EL (cell line): ENCODE results near the gene LMO1.

Experiments
- DNase-seq: peaks from one replicate; pipeline ENCODE4 v3.0.0-alpha.2; 2016

Gene LMO1

GRCh38 chr11:8263769-8264410 lies at the start of gene LMO1:
Gene LMO1, minus strand, starts transcription at chr11:8263878. Its CDS starts 516 bp downstream, at chr11:8263362.
- peak; percentile 79 for DNase-seq

DNA sequence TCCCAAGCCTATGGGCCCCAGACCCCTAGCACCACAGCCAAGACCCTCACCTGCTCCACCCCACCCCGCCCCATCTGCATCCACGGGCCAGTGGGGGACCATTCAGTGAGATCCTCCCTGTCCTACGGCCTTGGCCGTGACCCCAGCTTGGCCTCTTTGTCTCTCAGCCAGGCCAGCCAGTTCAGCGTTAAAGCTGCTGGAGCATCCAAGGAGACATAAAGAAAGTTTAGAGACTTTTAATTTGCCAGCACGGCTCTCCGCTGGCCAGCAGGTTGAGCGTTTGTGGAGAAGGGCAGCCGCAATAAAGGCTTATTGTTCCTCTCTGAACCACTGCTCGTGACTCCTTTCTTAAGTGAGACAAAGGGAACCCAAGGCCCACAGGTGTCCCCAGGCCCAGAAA lies 49.3 kb upstream of the LMO1 start:
- no peak for DNase-seq

DNA sequence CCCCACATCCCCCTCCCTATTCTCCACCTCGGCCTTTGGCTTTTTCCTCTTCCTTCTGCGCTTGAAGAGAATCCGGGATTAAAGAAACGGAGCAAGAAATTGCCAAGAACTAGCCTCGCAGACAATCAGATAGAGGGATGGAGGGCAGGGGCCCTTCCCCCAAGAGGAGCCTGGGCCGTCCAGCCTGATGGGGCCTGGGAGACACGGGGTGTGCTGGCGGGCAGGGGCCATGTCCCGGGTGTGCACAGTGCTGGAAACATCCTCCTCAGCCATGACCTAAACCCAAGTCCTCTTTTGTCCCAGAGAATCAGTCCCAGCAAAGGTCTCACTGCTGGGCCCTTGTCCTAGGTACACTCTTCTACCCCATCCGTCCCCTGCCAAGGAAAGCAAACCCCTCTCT lies 47.7 kb upstream of the LMO1 start:
- DNase-seq: no peak

DNA sequence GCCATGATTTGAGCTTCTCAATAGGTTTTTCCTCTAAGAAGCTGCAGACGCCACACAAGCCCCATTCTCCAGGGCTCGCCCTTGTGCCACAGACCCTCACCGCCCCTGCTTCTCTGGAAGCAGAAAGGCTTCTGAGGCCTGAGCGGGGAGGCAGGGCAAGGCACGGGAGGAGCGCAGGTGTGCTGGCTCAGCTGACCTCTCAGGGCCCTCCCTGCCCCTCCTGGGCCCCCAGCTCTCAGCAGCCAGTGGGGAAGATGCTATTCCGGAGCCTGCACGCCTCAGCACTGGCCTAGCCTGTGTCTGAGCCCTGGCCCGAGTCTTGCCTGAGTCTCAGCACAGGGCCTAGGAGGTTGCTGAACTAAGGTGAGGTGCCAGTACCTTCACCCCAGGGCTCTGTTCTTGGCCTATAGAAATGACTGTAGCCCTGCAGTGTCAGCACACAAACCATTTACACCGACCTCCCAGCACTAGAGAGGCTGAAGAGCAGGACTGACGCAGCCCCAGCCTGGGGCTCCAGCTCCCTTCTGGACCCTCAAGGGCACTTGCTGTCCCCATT lies 47.1 kb upstream of the LMO1 start:
- DNase-seq: no peak

DNA sequence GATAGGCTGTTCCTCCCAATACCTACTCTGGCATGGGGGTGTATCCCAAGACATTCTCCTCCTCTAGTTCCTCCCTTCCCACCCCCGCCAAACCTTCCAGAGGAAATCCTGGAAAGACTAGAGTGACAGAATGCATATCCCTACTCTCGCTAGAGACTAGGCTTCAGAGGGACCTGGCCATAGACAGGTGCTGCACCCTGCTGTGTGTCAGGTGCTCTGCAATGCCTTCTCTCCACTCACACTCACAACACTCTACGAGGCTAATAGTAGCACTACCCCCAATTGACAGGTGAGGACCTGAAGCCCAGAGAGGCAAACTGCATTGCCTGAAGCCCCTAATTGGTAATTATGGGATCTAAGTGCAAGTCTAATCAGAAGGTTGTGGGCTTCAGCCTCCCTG lies 46.2 kb upstream of the LMO1 start:
- no peak for DNase-seq

DNA sequence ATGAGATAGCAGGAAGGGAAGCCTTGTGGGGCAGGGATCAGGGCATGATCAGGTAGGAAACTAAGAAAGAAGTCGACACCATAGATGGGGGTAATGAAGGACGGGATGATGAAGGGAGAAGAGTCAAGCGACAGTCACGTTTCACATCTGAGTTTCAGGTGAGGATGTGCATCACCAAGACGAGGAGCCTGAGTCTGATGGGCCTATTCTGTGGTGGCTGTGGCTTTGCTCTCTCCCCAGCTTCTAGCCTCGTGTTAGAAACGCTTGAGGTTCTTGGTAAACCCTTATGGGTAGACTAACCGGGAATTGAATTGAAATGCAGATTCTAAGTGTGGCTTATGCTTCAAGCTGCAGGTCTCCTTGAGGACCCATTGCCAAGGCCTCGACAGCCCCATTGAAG lies 45.6 kb upstream of the LMO1 start:
- DNase-seq: no peak

DNA sequence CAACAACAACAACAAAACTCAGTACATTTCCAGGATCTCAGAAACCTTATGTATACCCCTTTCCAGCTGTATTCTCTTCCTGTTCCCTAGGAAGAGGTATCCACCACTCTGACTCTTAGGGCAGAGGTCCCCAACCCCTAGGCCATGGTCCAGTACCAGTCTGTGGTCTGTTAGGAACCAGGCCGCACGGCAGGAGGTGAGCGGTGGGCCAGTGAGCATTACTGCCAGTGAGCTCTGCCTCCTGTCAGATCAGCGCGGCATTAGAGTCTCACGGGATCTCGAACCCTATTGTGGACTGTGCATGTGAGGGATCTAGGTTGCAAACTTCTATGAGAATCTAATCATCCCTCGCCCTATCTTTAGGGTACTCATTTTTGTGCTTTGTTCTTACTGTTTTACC lies 43.9 kb upstream of the LMO1 start:
- no peak for DNase-seq

DNA sequence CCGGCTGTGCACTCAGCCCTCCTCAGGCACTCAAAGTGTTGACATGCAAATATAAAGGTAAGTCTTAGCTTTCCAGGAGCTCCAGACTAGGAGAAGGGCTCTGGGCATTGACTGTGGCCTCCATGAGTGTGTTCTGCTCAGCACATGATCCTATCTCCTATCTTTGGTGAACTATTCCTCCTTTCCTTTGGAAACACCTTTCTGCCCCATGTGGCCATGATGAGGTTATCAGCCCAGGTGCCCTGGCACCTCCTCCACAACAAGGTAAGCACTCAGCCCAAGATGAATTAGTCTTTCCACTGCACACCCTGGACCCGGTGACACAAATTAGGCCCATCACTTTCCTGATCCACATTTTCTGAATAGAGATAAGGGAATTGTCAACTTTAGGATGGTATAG lies 37.9 kb upstream of the LMO1 start:
- no peak for DNase-seq

GRCh38 chr11:8298801-8299786 lies 35.4 kb upstream of the LMO1 start:
- no peak for DNase-seq

- DNase-seq: no peak
These were observed 34.2 kb upstream of the LMO1 start for GRCh38 chr11:8297781-8298440.

- DNase-seq: no peak
These were observed 33.2 kb upstream of the LMO1 start for GRCh38 chr11:8296872-8297271.

DNA sequence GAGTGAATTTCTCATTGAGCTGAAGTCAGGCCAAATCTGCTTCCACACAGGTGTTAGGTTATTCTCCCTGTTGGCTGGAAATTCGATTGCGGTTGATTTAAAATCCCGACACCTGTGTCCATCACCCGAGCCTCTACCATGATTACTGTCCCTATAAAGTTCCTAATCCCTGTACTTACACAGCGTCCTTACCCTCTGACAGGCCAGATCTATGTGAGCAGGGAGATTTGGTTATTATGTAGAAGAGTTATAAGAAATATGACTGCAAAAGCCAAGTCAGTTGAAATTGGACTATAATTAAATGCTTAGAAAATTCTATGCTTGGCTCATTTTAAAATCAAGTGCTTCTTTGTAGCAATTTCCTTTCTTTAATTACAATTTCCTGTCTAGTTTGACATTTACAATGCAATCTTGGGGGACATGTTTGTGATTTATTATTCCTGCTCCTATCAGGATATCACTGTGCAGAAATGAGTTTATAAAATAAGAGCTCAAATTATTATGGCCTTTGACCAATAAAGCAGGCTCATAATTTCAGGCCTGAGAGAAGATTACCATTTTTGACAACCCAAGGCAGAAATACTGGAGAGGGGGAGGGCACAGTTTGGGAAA lies 32.5 kb upstream of the LMO1 start:
- no peak for DNase-seq

- DNase-seq: no peak
These were observed 30.7 kb upstream of the LMO1 start for GRCh38 chr11:8294251-8294935.

DNA sequence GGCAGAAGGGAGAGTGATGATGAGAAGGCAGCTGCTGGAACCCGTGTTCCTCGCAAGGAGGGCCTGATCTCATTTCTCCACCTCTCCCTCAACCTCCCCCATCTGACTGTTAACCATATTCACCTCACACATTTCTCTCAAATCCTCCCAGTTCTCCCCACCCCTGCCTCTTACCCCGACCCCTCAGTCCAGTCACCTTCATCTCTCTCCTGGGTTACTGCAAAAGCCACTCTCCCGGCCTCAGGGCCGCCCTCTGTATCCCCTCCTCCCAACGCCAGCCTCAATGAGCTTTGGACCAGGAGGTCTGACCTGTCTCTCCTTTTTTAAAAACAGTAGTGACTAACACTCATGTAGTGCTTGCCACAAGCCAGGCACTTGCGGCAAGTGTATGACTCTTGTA lies 29.5 kb upstream of the LMO1 start:
- no peak for DNase-seq

- DNase-seq: no peak
These were observed 28.7 kb upstream of the LMO1 start for GRCh38 chr11:8292351-8292750.

- no peak for DNase-seq
These were observed 28.0 kb upstream of the LMO1 start for GRCh38 chr11:8291421-8292350.

DNA sequence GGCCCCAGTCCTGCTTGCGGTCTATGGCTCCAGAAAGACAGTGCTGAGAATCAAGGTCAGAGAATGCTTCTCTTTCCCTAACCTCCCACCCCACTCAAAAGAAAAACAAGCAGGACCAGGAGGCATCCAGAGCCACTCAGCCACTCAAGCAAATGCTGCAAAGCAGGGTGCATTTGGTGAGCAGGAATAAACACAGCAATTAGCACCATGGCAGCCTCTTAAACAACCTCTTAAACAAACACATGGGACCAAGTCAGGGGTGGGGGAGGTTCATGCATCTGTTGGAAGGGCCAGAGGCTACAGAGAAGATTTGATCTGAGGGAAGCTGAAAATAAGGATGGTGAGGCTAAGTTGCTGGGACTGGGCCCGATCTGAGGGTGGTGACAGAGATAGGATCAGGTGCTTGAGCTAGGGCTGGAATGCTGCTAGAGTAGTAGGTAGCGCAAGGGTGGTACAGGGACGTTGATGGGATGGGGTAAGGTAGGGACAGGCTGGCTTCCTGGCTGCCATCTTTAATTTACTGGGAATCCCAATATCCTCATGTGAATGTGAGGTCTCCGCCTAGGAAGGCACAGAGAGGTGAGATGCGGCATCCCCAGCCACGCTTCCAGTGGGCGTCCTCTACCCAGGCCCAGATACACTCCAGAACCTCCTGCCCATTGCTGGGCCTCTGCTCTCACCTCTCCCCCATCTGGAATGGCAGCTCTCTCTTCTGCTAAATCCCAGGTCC lies 26.6 kb upstream of the LMO1 start:
- DNase-seq: no peak

- DNase-seq: no peak
These were observed 25.8 kb upstream of the LMO1 start for GRCh38 chr11:8289492-8289918.

DNA sequence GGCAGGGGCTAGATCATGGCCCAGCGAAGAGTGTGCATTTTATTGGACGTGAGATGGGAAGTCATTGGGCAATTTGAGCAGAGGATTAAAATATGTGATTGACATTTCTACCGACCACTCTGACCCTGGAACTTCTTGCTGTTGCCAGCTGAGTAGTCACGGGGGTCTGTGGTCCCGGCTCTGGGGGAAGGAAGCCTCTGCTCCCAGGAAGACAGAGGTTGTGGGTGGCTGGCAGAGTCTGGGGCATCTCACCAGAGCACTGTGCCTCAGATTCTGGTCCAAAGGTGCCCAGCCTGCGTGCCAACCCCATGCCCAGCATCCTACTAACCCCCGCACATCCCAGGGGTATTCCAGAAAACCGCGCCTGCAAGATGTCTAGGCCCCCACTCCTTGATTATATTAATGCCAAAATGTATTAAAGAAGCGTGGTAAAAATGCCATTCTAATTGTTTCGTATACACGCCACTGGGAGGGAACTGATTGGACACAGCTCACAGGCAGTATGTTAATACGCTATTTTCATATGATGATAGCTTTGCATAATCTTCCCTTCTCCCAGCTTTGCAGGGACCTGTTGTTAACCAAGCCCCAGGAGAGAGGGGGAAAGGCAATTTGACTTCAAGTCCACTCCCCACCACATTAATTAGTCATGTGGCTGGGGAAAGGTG lies 25.3 kb upstream of the LMO1 start:
- DNase-seq: no peak
